HG02938 (cell line): ENCODE data around the gene CWC15.
A peak's percentile ranks its signal among the peaks of the same experiment; 100 is the strongest.
"Not testable (repeated sequence)": the region's sequence is repeated elsewhere in the genome, so short reads cannot be mapped to it uniquely, and the experiment has no call there.

Experiments
- ATAC-seq: cut with Tn5 transposase; IDR thresholded peaks from one replicate; pipeline ENCODE4 v1.9.1; 2021; ENCODE audit warnings: mild to moderate bottlenecking, moderate library complexity; ENCODE audit not compliant: unreplicated experiment

CWC15 gene

DNA sequence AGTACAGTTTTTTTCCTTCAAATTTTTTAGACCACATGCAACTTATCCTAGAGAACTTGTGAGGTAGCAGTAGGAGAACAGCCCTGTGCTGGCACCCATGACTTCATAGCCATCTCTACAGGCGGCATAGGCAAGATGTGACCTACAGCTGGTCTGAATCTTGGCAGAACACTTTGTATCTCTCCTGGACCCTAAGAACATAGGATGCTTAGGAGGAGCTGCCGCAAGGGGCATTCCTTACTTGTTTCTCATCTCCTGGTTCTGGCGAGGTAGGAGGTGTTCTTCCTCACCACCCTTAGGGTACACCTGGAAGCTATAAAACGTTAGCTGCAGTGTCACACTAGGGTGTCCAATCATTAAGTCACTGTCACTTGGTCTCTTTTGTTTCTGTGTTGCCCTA, 16.4 kb downstream of the CWC15 start:
- ATAC-seq = no peak

DNA sequence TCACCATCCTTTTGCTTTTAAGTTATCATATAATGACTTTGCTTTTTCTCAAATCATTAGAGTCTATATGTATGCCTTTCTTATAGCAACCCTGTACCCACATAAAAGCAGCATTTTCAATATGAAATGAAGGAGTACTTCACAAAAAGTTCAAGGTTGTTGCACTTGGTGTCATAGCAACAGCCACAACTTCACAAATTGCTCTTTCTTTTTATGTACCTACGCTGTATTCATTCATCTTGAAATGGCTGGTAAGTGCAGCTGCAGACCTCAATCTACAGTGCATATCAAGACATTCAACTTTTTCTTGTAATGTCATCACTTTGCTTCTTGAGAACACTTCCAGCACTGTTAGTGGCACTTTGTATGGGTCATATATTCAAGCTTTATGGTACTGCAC, 18.6 kb downstream of the CWC15 start:
- ATAC-seq = no peak

DNA sequence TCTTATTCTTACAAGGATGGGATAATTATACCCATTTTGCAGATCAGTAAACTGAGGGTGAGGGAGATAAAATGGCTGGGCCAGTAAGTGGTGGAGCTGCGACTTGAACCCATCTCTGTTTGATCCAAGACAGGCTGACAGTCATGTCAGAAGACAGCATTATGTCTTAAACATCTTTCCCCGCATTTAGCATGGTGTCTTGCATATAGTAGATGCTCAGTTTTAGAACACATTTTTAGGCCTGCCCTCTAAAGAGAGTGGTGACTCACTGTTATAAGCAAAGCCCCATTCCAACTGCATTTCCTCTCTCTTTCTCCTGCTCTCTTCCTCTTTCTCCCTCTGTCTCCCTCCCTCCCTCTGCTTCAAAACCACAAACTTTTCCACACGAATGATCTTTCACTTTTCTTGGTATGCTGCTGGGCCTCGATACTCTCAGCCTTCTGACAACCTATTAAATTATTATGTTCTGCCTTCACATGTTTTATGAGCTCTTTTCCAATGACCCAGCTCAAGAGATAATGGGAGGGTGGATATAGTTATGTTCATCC, 25.2 kb downstream of the CWC15 start:
- no peak for ATAC-seq

DNA sequence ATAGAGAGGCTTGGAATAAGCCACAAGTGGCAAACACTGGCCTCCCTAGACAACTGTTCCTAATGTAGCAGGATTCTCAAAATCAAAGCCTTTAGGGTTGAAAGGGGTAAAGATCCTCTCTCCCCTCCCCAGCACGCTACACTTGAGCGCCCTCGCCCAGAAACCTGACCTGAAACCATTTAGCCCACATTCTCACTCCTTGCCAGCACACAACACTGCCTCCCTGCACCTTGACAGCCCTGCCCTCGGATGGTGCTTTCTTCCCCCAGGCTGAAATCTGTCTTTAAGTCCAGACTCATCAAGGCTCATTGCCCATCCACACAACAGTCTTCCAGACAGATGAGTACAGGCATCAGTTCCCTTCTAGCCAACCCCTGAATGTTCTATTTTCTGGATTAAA, 26.5 kb downstream of the CWC15 start:
- no peak for ATAC-seq

DNA sequence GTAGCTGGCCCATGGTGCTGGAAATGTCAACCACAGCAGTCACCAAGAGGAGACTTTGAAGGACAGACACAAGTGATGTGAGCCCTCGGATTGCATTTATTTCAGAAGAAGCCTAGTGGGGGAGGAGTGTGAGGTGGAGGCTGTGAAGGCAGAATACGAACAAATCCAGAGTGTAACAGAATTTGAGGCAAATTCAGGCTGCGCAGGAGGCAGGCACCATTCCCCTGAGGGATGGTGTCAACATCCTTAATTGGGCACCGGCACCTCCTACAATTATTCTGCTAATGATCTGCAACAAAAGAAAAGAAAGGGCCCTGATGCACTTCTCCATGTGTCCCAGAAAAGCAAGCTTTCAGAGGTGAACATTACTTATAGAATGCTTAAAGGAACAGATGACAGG, 32.2 kb downstream of the CWC15 start:
- ATAC-seq = no peak

DNA sequence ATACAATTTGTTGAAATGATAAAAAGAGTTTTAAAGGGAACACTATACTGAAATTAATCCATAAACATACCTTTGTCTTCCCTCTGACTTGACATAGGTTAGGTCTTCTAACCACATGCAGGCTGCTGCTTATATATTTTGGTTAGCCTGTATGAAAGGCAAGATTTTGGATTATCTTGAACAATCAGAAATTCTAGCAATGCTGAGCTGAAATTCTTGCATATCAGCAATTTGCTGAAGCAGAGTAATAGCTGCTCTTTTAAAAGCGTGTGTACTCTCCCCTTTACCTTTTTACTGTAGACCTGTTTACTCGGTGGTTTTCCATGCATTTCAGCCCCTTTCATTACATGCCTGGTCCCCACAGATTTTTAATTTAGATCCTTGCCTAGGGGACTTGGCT, 34.0 kb downstream of the CWC15 start:
- ATAC-seq = no peak

DNA sequence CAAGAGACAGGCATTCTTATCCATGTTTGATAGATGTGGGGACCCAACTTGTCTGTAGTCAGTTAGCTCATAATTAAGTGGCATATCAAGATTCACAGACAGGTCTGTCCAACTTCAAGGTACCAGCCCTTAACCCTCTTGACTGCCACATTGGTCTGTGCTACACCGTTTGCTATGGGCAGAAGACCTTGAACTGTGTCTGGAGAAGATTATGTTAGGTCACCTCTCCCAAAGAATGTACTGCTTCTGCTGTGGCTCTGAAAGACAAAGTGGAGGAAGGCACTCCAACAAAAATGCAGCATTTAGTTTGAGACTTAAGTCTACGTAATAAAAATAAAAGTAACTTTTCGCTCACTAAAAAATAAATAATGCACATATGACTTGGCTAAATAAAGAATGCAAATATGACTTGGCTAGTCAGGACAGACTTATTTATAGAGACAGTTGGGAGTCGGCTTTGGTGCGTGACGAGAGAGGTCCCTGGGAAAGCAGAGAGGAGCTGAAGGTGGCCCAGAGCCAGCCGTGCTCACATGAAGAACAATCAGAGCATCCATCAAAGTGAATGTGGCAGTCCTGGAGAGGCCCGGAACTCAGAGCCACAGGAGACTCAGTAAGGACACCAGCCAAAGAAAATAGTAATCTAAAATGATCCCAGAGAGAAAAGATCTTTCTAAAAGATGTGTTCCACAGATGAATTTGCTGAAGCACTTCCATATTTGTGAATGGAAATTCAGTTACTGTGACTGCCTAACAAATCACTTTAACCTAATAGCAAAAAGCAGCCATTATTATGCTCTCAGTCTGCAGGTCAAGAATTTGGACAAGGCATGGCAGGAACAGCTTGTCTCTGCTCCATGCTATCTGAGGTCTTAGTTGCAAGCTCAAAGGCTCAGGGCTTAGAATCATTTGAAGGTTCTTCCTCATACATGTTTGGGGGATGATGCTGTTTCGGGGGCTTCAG, 35.0 kb downstream of the CWC15 start:
- no peak for ATAC-seq

DNA sequence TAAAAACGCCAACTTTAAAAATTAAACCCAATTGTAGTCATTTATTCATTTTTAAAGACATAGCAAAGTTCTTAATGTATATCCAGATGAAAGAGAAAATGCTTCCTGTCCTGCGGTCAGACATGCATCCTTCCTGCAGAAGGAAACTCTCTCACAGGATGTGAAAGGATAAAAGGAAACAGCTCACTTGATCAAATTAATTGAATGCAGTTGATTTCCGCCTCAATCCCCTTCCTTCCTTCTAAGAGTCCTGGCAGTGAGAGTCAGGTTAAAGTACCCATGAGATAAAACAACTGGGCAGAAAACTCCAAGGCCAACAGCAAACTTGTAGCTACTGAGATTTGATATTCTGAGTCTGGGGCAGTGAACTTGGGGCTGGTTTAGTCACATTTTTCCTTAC, 38.5 kb downstream of the CWC15 start:
- no peak for ATAC-seq

DNA sequence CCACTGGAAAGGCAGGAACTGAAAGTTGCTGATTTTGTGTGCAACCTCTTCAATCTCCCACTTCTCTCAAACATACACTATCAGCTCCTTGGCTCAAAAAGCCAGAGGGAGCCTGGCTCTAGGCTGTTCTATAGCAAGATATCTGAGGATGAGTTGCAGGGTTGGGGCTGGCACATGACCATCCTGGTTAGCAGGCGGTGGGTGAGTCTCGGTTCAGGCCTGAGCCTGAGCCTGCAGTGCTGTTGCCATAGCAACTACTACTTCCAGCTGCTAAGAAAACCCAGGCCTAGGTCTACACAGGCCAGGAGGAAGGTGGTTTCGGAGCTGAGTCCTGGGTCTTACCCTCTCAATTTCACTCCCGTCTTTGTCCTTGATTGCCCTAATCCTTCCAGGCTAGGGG, 39.0 kb downstream of the CWC15 start:
- no peak for ATAC-seq

DNA sequence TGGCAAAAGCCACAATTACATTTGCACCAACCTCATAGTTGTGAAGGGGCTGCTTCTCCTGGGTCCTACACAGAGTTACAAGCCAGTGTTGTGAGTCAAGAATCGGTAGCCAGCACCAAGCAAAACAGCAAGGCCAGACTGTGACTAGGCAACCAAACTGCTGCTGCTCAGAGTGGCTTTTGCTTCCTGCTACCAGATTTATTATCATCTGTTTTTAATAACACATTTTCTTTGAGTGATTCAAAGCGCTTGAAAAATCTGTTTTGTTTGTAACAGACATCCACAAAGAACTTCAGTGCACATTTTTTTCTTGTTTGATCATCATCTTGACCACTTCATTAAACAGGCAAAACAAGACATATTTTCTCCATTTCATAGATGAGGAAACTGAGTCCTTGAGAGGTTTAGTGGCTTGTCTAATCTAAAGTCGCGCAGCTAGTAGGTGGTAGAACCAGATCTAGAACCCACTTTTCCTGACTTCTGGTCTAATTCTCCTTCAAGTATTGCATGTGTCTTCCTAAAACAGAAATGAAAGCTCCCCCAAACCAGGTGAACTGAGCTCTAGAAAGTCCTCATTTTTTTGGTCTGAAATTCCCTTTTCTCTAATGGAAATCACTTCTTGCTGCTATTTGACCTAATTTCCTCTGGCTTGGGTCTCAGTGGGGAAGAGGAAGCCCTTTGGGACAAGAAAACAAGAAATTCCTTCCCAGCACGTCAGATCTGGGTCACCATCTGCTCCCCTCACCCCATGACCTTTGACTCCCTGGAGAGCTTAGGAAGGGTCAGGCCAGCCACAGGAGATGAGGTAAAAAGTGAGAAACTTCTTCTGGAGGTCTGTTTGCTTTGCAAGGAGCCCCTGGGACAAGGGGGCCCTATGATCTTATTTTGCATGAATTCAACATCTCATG, 39.9 kb downstream of the CWC15 start:
- no peak for ATAC-seq

DNA sequence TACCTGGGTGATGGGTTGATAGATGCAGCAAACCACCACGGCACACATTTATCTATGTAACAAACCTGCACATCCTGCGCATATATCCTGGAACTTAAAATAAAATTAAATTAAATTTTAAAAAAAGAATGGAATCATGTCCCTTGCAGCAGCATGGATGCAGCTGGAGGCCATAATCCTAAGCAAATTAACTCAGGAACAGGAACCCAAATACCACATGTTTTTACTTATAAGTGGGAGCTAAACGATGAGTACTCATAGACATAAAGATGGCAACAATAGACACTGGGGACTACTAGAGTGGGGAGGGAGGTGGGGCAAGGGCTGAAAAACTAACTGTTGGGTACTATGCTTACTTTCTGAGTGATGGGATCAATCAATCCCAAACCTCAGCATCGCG, 40.9 kb downstream of the CWC15 start:
- no peak for ATAC-seq

DNA sequence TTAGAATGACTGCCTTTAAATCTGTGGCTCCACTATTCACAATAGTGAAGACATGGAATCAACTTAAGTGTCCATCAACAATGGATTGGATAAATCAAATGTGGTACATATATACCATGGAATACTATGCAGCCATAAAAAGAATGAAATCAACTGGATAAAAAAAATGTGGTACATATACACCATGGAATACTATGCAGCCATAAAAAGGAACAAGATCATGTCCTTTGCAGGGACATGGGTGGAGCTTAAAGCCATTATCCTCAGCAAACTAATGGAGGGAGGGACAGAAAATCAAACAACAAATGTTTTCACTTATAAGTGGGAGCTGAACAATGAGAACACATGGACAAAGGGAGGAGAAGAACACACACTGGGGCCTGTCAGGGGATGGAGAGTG, 41.3 kb downstream of the CWC15 start:
- not testable (repeated sequence) for ATAC-seq

DNA sequence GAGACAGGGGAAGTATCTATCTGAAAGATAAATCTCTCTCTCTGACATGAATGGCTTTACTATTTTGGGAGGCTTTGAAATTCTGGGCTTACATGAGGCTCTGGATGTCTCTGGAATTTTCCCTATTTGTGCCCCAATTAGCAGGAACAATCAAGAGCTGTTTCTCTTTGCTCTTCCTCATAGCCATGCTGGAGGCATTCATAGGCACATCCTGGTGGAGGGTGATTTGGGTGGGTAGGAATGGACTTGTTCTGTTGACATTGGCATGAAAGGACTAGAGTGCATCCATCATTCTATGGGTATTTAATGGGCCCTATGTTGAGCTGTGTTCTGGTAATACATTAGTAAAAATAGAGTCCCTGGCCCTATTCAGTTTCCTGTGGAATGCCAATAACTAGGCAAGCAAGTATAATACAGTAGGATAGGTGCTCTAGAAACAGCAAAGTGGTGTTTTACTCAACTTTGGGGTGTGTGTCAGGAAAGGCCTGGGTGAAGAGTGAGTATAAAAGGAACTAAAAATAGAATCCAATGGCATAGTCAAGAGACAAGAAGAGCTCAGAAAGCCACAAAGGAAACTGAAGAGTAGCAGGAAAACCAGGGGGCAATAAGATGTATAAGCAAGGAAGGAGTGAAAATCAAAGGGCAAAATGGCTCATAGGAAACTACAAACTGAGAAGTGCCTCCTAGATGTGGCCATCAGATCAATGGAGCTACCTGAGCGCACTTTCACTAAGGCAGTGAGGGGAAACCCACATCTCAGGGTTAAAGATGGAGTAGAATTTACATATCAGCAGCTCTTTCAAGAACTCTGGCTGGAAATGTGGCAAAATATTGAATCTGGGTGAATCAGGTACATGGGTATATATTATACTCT, 45.0 kb downstream of the CWC15 start:
- ATAC-seq = no peak

DNA sequence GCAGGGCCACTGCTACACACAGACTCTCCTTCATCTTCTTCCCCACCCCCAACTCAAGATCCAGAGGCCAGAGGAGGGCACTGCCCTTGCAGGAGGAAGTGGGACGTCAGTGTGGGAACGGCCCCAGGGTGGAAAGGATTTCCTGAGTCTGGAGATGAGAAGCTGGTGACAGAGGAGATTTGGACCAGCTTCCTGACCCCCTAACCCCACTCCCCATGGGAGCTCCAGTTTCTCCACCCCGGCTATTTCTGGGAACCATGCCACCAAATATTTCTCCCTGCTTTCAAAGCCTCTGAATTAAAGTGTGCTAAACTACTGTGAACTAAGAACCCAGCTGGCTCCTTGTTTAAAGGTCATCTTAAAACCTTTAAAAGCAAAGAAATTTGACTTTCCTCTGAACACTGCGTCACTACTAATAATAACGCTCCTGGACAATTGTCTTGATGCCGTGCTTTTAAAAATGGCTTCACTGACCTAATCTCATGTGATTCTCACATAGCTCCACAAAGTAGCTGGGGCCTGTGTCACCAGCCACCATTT, 46.6 kb downstream of the CWC15 start:
- no peak for ATAC-seq

DNA sequence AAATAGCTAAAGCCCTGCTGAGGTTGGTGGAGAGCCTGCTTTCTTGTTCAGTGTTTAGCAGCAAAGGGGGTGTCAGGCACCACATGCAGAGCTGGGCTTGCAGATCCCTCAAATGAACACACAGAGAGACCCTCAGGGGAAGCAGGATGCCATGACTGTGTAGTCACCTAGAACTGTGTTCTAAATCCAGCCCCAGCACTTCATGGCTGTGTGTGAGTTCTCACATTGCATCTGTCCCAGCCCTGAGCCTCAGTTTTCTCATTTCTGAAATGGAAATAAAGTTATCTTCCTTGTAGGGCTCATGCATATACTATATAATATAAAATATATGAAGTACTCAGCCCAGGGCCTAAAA, 47.1 kb downstream of the CWC15 start:
- ATAC-seq = no peak

DNA sequence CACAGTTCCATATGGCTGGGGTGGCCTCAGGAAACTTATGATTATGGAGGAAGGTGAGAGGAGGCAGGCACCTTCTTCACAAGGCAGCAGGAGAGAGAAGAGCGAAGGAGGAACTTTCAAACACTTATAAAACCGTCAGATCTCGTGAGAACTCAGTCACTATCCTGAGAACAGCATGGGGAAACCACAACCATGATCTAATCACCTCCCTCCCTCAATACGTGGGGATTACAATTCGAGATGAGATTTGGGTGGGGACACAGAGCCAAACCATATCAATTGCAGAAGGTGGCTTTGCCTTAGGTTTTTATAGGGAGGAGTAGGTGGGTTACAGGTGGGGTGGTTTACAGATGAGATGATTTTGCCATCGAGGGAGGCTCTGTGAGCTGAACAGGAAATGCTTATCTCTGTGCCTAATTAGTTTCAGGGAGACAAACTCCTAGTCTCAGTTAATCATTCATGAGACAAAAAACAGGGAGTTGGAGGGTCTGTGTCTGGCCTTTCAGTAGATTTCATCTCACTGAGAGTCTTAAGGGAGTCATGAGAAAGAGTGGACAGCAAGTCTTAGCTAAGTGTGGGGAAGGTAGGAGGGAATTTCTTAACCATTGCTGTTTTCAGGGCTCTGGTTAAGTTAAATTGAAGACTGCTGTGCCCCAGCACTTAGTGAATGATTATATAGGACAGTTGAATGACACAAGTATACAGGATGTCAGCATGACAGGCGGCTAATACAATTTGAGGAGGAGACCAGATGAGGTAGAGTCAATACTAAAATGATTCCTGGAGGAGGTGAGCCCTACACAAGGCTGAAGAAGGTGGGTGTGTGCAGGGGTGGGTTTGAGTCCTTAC, 47.7 kb downstream of the CWC15 start:
- ATAC-seq = peak; percentile 82

DNA sequence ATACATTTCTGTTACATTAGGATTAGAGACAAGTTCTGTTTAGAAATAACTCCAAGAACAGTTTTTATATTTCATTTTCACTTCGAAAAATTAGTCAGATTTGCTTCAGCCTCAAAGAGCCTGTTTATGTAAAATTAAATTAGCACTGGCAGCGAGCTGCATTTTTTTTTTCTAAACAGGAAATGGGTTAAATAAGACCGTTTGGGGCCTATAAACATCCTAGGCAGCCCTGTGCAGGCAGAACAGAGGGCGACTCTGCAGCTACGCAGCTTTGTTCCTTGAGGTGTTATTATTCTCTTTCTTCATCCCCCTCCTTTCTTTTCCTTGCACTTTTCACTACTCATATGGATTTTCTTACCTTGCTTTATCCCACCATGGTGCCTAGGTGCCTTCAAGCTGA, 48.7 kb downstream of the CWC15 start:
- ATAC-seq = no peak

DNA sequence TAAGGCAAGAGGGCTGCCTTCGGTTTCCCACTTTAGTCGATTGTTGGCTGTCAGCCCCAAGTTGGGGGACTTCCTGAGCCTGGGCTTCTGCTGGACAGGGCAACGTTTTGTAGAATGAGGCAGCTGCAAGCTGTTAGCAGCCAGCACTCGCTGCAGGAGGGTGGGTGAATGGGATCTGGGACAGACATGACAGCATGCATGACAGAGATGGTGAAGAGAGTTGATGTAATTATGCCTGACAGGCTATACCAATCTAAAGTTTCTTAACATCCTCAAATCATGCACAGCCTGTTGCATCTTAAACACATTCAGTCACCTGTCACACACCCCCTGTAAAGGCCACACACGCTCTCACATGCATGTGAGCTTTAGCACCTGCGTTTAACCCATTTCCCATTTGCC, 49.2 kb downstream of the CWC15 start:
- ATAC-seq = no peak

DNA sequence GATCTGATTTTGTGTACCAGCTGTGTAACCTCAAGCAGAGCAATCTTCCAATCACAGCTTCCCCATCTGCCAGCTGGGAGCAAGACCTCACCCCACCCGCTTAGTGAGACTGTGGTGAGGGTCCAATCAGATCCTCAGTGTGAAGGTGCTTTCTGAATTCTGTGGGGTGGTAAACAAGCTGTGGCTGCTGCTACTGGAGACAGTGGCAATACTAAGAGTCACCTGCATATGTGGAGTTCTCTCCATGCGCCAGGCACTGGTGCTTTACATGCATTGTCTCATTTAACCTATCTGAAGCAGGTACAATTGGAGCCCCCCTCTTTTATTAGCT, 50.4 kb downstream of the CWC15 start:
- ATAC-seq = no peak
